OCI-LY1 (cell line): ENCODE data around the gene UBE2L6.

Experiments used
- H2AFZ ChIP-seq: fragments of 200-600 bp; sonication (generic), shearing (Covaris generic); 2 replicates; pipeline ENCODE4 v1.6.0; 2014; ENCODE audit warnings: antibody characterized with exemption, mild to moderate bottlenecking, low read length
- H3F3A ChIP-seq: fragments of 200-600 bp; sonication (generic), shearing (Covaris generic); 2 replicates; pipeline ENCODE4 v1.6.0; 2014; ENCODE audit warnings: mild to moderate bottlenecking, antibody characterized with exemption, low read length, moderate library complexity; ENCODE audit not compliant: insufficient read depth
- H3K27ac ChIP-seq: fragments of 200-600 bp; sonication (generic); 2 replicates; pipeline ENCODE4 v1.5.1; 2014; ENCODE audit warnings: low read length, mixed run types, mild to moderate bottlenecking, low read depth; ENCODE audit not compliant: poor library complexity, severe bottlenecking
- H3K27me3 ChIP-seq: fragments of 200-600 bp; sonication (generic); 2 replicates; pipeline ENCODE4 v1.6.0; 2014; ENCODE audit warnings: antibody characterized with exemption, mild to moderate bottlenecking, low read length, moderate library complexity; ENCODE audit not compliant: insufficient read depth
- H3K36me3 ChIP-seq: fragments of 200-600 bp; sonication (generic); 2 replicates; pipeline ENCODE4 v1.6.1; 2014; ENCODE audit warnings: mild to moderate bottlenecking, antibody characterized with exemption, low read length, moderate library complexity, mixed read lengths; ENCODE audit not compliant: insufficient read depth
- H3K4me1 ChIP-seq: fragments of 200-600 bp; sonication (generic); 2 replicates; pipeline ENCODE4 v1.5.1; 2014; ENCODE audit warnings: mild to moderate bottlenecking, low read length, moderate library complexity; ENCODE audit not compliant: insufficient read depth, severe bottlenecking
- H3K4me2 ChIP-seq: fragments of 200-600 bp; sonication (generic), shearing (Covaris generic); 2 replicates; pipeline ENCODE4 v1.6.1; 2014; ENCODE audit warnings: low read length
- H3K4me3 ChIP-seq: fragments of 200-600 bp; sonication (generic); 2 replicates; pipeline ENCODE4 v1.5.1; 2014; ENCODE audit warnings: low read length, low read depth, mild to moderate bottlenecking, mixed read lengths; ENCODE audit not compliant: poor library complexity, severe bottlenecking
- H3K79me2 ChIP-seq: fragments of 200-600 bp; shearing (Covaris generic); 2 replicates; pipeline ENCODE4 v1.6.1; 2016; ENCODE audit warnings: mixed run types, low read length, mixed read lengths; ENCODE audit not compliant: insufficient read depth
- H3K9ac ChIP-seq: fragments of 200-600 bp; sonication (generic), shearing (Covaris generic); 2 replicates; pipeline ENCODE4 v1.6.1; 2014; ENCODE audit warnings: mild to moderate bottlenecking, low read length, mixed read lengths
- H3K9me2 ChIP-seq: fragments of 200-600 bp; sonication (generic), shearing (Covaris generic); 2 replicates; pipeline ENCODE4 v1.6.1; 2014; ENCODE audit warnings: low read depth, mild to moderate bottlenecking, low read length, mixed read lengths
- H3K9me3 ChIP-seq: fragments of 200-600 bp; shearing (Covaris generic); 2 replicates; pipeline ENCODE4 v1.6.1; 2014; ENCODE audit warnings: low read length, mixed read lengths
- H4K20me1 ChIP-seq: fragments of 200-600 bp; sonication (generic), shearing (Covaris generic); 2 replicates; pipeline ENCODE4 v1.6.0; 2016; ENCODE audit warnings: mild to moderate bottlenecking, low read length; ENCODE audit not compliant: insufficient read depth
- CTCF ChIP-seq: fragments of 200-600 bp; sonication (generic), shearing (Covaris generic); IDR thresholded peaks from 2 replicates; pipeline ENCODE4 v1.5.1; 2017; ENCODE audit warnings: mild to moderate bottlenecking, antibody characterized with exemption, low read length, moderate library complexity, mixed read lengths
- EZH2 ChIP-seq: fragments of 200-600 bp; sonication (generic), shearing (Covaris generic); IDR thresholded peaks from 2 replicates; pipeline ENCODE4 v1.8.0; 2017; ENCODE audit warnings: borderline replicate concordance, mixed run types, mild to moderate bottlenecking, antibody characterized with exemption, low read length, moderate library complexity, mixed read lengths

UBE2L6 gene

GRCh38 chr11:57544566-57544965 is 22.9 kb downstream of the UBE2L6 start:
- no peaks in the 10 kb centered on the region for H4K20me1 ChIP-seq
- no peak overlapping the region for H3K4me3 ChIP-seq
- no peaks in the 10 kb centered on the region for H3K9me3 ChIP-seq
- no peak overlapping the region for H3K27ac ChIP-seq
- no peak overlapping the region for H2AFZ ChIP-seq
- TF ChIP-seq CTCF (no peak), EZH2 (no peak)
- H3K36me3 ChIP-seq = no peaks in the 10 kb centered on the region
- H3K27me3 ChIP-seq = no peaks in the 10 kb centered on the region
- no peaks in the 10 kb centered on the region for H3F3A ChIP-seq
- no peak overlapping the region for H3K4me2 ChIP-seq
- no peaks in the 10 kb centered on the region for H3K4me1 ChIP-seq
- no peak overlapping the region for H3K9ac ChIP-seq
- H3K79me2 ChIP-seq = no peaks in the 10 kb centered on the region
- no peaks in the 10 kb centered on the region for H3K9me2 ChIP-seq

- H3K9me2 ChIP-seq = no peaks in the 10 kb centered on the region
- H3K79me2 ChIP-seq = no peaks in the 10 kb centered on the region
- no peaks in the 10 kb centered on the region for H3K9me3 ChIP-seq
- no peak overlapping the region for H3K4me3 ChIP-seq
- no peak overlapping the region for H2AFZ ChIP-seq
- no peaks in the 10 kb centered on the region for H3K27me3 ChIP-seq
- H3K36me3 ChIP-seq = no peaks in the 10 kb centered on the region
- H3K9ac ChIP-seq = no peak overlapping the region
- no peaks in the 10 kb centered on the region for H3F3A ChIP-seq
- H3K4me1 ChIP-seq = no peaks in the 10 kb centered on the region
- H3K4me2 ChIP-seq = no peak overlapping the region
- no peak overlapping the region for H3K27ac ChIP-seq
- H4K20me1 ChIP-seq = no peaks in the 10 kb centered on the region
- TF ChIP-seq EZH2 = no peak
- TF ChIP-seq CTCF = no peak
Observed at GRCh38 chr11:57543593-57543992, 23.9 kb downstream of the UBE2L6 start.

GRCh38 chr11:57542582-57542981 is 24.9 kb downstream of the UBE2L6 start:
- Histone ChIP-seq H3K4me3 (no peak overlapping the region), H3K9me2 (no peaks in the 10 kb centered on the region), H3K27ac (no peak overlapping the region), H3K4me2 (no peak overlapping the region), H3K79me2 (no peaks in the 10 kb centered on the region), H4K20me1 (no peaks in the 10 kb centered on the region), H3K4me1 (no peaks in the 10 kb centered on the region), H3K9ac (no peak overlapping the region), H3K9me3 (no peaks in the 10 kb centered on the region), H3K36me3 (no peaks in the 10 kb centered on the region), H3K27me3 (no peaks in the 10 kb centered on the region), H3F3A (no peaks in the 10 kb centered on the region), H2AFZ (no peak overlapping the region)
- TF ChIP-seq EZH2 = no peak
- TF ChIP-seq CTCF = no peak
